K562 (cell line): Measurements from ENCODE around the gene ARHGEF7.

ENCODE experiments used
- POLR2AphosphoS5 ChIP-seq: IDR thresholded peaks from 2 replicates; pipeline ENCODE4 v1.6.1; 2011; ENCODE audit warnings: mild to moderate bottlenecking, low read depth, low read length, moderate library complexity; ENCODE audit not compliant: control insufficient read depth, insufficient read depth
- THRAP3 ChIP-seq: fragments of 450-650 bp; IDR thresholded peaks from 2 replicates; pipeline ENCODE4 v1.6.1; 2016; ENCODE audit warnings: mild to moderate bottlenecking, inconsistent platforms, borderline replicate concordance
- TF ChIP-seq, protein P1 (sequence below), 3 experiments: IDR thresholded peaks in 2 of 3; conservative IDR thresholded peaks in 1 of 3; 2 replicates each; pipeline ENCODE4 v1.5.1; 2011 to 2012; ENCODE audit warnings: low read length in 3 of 3, mild to moderate bottlenecking in 3 of 3, control low read depth in 2 of 3, improper control_type of control experiment in 1 of 3, inconsistent platforms in 1 of 3, low read depth in 1 of 3, mixed read lengths in 1 of 3, moderate library complexity in 1 of 3; ENCODE audit not compliant: insufficient read depth in 2 of 3

- no peak for TF ChIP-seq POLR2AphosphoS5
- no peak for TF ChIP-seq THRAP3
- TF ChIP-seq, protein P1, sequence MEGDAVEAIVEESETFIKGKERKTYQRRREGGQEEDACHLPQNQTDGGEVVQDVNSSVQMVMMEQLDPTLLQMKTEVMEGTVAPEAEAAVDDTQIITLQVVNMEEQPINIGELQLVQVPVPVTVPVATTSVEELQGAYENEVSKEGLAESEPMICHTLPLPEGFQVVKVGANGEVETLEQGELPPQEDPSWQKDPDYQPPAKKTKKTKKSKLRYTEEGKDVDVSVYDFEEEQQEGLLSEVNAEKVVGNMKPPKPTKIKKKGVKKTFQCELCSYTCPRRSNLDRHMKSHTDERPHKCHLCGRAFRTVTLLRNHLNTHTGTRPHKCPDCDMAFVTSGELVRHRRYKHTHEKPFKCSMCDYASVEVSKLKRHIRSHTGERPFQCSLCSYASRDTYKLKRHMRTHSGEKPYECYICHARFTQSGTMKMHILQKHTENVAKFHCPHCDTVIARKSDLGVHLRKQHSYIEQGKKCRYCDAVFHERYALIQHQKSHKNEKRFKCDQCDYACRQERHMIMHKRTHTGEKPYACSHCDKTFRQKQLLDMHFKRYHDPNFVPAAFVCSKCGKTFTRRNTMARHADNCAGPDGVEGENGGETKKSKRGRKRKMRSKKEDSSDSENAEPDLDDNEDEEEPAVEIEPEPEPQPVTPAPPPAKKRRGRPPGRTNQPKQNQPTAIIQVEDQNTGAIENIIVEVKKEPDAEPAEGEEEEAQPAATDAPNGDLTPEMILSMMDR (IDR thresholded peaks at IDR 0.05 in 2 of 3, conservative IDR thresholded peaks at IDR 0.05 in 1 of 3; ENCODE audit: insufficient read depth in 2 of 3, low read depth in 1 of 3, low read length in 3 of 3), result no peak
Observed at GRCh38 chr13:111342721-111343120, 227.6 kb downstream of the ARHGEF7 start.
